ENCODE results near the gene ZNF385D.

ZNF385D gene

DNA sequence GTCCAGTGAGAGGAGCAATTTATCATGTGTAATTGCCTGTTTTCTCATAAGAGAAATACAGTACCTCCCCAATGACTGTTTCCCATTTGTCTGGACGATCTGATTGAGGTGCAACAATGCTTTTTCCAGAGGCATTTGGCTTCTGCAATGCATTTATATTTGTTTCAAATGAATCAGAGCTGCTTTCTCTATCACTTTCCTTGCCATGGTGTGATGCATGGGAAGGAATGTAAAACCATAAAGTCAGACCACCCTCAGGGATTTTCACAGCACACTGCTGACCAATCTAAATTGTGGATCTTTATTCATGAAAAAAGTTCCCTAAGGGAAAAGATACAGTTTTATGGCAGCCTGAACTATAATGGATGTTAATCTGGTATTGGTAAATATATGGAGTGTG, 333.0 kb downstream of the ZNF385D start:
- TF ChIP-seq, protein P1, sequence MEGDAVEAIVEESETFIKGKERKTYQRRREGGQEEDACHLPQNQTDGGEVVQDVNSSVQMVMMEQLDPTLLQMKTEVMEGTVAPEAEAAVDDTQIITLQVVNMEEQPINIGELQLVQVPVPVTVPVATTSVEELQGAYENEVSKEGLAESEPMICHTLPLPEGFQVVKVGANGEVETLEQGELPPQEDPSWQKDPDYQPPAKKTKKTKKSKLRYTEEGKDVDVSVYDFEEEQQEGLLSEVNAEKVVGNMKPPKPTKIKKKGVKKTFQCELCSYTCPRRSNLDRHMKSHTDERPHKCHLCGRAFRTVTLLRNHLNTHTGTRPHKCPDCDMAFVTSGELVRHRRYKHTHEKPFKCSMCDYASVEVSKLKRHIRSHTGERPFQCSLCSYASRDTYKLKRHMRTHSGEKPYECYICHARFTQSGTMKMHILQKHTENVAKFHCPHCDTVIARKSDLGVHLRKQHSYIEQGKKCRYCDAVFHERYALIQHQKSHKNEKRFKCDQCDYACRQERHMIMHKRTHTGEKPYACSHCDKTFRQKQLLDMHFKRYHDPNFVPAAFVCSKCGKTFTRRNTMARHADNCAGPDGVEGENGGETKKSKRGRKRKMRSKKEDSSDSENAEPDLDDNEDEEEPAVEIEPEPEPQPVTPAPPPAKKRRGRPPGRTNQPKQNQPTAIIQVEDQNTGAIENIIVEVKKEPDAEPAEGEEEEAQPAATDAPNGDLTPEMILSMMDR (IDR thresholded peaks at IDR 0.05; ENCODE audit: control extremely low read depth, extremely low read depth, low read depth, missing control alignments) = no peak
- ChIA-PET POLR2A (no interaction called here), CTCF (no interaction called here)
- DNase-seq (ENCODE audit: extremely low spot score) = no peak

DNA sequence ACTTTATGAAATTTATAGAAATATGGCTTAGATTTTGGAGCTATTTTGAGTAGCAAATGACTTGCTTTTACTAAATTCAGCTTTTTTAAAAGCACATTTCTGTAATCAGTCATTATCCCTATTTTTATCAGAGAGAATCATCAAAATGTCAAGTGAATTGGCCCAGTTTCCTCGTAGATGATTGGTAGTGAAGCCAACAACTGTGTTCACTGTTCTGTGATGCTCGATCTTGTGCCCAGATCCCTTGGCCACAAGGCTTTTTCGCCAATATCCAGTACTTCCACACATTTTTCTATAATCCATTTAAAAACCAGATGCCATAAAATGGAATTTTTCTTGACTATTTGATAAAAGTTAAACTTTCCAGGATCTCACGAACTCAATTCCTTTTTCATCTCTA, 336.5 kb downstream of the ZNF385D start:
- TF ChIP-seq, protein P1 (IDR thresholded peaks at IDR 0.05; ENCODE audit: control extremely low read depth, extremely low read depth, low read depth, missing control alignments) = no peak
- ChIA-PET POLR2A (no interaction called here), CTCF (no interaction called here)

DNA sequence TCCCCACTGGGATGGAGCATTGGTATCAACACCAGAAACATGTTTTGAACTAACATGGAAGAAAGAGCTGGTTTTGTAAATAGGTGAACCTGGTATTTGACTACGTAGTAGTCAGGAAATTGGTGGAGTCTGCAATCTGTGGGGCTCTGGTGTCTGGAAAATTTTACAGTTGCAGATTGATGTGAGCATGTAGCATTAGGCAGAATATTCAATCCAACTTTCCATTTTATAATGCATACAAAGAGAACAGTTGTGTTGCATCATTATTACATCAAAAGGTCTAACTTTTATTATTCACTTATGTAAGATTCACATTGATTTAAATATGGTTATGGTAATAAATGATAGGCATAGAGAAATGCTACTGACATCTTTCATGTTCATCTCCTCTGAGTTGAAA, 340.0 kb downstream of the ZNF385D start:
- no peak for DNase-seq (ENCODE audit: extremely low spot score)
- POLR2A ChIA-PET = no interaction called here
- TF ChIP-seq, protein P1 (IDR thresholded peaks at IDR 0.05; ENCODE audit: control extremely low read depth, extremely low read depth, low read depth, missing control alignments) = no peak
- CTCF ChIA-PET = no interaction called here

More for the DNA sequence above, 336.5 kb downstream of the ZNF385D start:
- no peak for DNase-seq (ENCODE audit: extremely low spot score)

DNA sequence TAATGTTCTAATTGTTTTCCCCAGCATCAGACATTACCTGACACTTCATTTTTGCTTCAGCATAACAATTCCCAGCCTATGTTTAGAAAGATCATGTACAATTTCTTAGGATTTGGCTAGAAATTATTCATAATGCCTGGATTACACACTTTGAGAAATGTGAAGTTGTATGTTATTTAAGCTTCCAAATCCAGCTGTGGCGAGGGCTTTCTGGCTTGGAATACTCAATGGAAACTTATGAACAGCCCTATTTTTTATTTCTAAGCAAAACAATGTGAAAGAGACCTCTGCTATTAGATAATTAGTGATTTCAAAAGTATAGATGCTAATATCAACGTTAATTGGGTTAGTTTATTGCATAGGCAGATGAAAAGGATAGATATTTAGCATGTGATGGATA, 341.6 kb downstream of the ZNF385D start:
- DNase-seq (ENCODE audit: extremely low spot score) = no peak
- TF ChIP-seq, protein P1 (IDR thresholded peaks at IDR 0.05; ENCODE audit: control extremely low read depth, extremely low read depth, low read depth, missing control alignments) = no peak
- CTCF ChIA-PET = no interaction called here
- POLR2A ChIA-PET = no interaction called here

DNA sequence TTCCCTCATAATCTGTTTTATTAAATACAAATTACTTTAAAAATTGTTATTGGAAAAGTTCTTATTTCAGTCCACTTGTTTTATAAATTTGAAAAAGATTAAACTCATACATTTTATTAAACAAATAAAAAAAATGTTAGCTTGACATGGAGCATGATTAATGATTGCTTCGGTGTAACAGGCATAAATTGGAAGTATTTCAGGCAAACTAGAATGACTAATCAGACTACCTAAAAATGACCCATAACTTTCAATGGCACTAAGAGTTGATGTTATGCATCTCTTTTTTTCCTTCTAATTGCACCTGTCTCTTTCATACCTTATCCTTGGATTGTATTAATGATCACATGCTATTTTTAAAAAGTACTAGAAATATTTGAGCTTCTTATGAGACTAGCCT, 343.3 kb downstream of the ZNF385D start:
- TF ChIP-seq, protein P1 (IDR thresholded peaks at IDR 0.05; ENCODE audit: control extremely low read depth, extremely low read depth, low read depth, missing control alignments) = no peak
- POLR2A ChIA-PET = no interaction called here
- CTCF ChIA-PET = no interaction called here

DNA sequence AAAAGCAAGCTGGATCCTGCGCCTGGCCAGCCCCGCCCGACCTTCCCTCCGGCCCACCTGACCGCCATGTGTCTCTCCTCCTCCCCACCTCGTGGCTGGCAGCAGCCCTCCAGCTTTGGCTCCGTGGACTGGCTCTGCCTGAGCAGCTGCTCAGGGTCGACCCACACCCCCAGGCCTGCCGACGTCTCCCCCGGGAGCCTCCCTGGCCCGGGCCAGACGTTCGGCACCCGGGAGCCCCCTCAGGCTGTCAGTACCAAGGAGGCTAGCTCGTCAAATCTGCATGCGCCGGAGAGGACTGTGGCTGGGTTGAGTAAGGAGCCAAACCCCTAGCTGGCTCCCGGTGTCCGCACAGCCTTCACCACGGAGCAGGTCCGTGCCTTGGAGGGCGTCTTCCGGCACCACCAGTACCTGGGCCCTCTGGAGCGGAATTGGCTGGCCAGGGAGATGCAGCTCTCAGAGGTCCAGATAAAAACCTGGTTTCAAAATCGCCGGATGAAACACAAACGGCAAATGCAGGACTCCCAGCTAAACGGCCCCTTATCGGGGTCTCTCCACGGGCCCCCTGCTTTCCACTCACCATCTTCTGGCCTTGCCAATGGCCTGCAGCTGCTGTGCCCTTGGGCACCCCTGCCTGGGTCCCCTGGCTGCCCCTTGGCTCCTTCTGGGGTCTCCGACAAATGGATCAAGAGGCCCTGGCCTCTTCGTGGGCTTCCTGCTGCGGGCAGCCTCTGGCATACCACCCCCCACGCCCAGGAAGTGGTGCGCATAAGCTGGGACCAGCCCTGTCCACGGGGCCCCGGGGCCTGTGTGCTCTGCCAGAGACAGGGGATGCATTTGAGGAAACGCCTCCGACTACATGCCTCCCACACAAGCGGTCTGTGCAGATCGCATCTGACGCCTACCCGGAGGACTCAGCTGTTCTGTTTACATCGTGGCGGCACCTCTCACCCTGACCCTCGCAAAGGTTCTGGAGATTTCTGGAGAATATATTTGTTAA, 345.0 kb downstream of the ZNF385D start:
- ChIA-PET POLR2A (no interaction called here), CTCF (interaction anchor here (0.8 kb wide), 1 partner anchor 9 kb away, joined by 3 read pairs; no protein-coding TSS in a partner anchor)
- no peak for DNase-seq (ENCODE audit: extremely low spot score)
- TF ChIP-seq, protein P1 (IDR thresholded peaks at IDR 0.05; ENCODE audit: control extremely low read depth, extremely low read depth, low read depth, missing control alignments) = no peak

More for the DNA sequence above, 343.3 kb downstream of the ZNF385D start:
- no peak for DNase-seq (ENCODE audit: extremely low spot score)
